CD4-positive, alpha-beta T cell treated with Interleukin-1 beta for 1 hour (primary cell): ENCODE measurements around the gene NBPF10.
A peak's percentile ranks its signal among the peaks of the same experiment; 100 is the strongest.
"Not testable (repeated sequence)": the region's sequence is repeated elsewhere in the genome, so short reads cannot be mapped to it uniquely, and the experiment has no call there.

Experiments
- DNase-seq, 2 donors: peaks; one replicate each; pipeline ENCODE4 v3.0.0-alpha.2; 2020 to 2022

Gene NBPF10

GRCh38 chr1:146144465-146144864 lies at the start of gene NBPF10:
TSS of gene NBPF10 (minus strand) at chr1:146144804. CDS start at chr1:146144769, 35 bp downstream.
- peak in 1 of 2 donors; percentile 4 for DNase-seq

GRCh38 chr1:146174531-146174930 lies 29.9 kb upstream of the NBPF10 start:
- not testable (repeated sequence) for DNase-seq

GRCh38 chr1:146167740-146168139 lies 23.1 kb upstream of the NBPF10 start:
- not testable (repeated sequence) for DNase-seq

- DNase-seq = not testable (repeated sequence)
These were observed 22.7 kb upstream of the NBPF10 start for GRCh38 chr1:146167273-146167672.
